NCI-H2227 (cell line): ENCODE measurements around the gene PDE10A.
"Not testable (repeated sequence)": the region's sequence is repeated elsewhere in the genome, so short reads cannot be mapped to it uniquely, and the experiment has no call there.

Experiments
- DNase-seq: peaks from one replicate; lab custom pipeline; 2025; ENCODE audit not compliant: unreplicated experiment; lab: John Stamatoyannopoulos, UW

PDE10A gene

DNA sequence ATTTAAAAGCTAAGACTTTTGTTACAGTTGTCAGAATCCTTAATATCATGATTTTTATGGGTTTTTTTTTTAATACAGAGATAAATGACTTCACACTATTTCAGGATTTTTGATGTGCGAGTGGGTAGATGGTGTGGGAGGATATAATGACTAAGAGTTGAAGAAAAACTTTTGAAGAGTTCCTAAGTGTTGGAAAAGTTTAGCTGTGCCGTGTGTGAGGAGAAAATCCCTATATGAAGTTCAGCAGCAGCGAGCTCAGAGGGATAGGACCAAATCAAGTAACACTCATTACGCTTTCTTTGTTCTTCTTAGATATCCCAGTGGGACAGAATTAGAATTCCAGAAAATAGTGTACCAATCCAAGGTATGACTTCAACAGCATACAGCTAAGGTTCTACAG, 34.1 kb downstream of the PDE10A start:
- no peak for DNase-seq

DNA sequence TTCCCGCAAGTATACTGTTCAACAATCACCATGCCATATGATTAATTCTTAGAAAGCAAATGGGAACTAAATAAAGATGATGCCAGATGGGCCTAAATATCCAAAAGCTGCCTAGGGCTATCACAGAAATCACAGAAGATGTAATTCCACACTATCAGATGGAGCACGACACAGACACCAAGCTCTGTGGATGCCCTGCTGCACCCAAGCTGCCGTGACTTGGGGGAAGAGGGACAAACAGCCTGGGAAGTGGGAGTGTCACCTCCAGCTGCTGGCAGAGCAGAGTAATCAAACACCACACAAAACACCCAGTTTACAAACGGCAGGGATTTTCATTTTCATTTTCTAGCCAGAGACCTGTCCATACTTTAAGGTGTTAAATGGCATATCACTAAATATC, 35.7 kb downstream of the PDE10A start:
- no peak for DNase-seq

DNA sequence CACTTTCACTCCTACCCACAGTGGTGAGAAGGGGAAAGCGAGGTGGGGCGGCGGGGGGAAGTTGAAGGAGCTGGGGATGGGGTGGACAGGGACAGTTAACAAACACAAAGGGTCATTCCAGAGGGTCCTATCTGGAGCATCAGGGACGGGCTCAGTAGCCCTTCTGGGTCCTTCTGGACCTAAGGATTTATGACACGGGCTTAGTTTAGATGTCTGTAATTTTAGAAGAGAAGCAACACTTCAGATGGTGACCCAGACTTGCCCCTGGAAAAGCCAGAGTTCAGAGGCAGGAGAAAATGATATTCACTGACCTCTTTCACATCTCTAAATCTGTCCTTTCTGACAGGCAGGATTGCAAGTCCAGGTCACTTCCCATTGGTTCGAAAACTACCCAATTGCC, 36.3 kb downstream of the PDE10A start:
- no peak for DNase-seq

DNA sequence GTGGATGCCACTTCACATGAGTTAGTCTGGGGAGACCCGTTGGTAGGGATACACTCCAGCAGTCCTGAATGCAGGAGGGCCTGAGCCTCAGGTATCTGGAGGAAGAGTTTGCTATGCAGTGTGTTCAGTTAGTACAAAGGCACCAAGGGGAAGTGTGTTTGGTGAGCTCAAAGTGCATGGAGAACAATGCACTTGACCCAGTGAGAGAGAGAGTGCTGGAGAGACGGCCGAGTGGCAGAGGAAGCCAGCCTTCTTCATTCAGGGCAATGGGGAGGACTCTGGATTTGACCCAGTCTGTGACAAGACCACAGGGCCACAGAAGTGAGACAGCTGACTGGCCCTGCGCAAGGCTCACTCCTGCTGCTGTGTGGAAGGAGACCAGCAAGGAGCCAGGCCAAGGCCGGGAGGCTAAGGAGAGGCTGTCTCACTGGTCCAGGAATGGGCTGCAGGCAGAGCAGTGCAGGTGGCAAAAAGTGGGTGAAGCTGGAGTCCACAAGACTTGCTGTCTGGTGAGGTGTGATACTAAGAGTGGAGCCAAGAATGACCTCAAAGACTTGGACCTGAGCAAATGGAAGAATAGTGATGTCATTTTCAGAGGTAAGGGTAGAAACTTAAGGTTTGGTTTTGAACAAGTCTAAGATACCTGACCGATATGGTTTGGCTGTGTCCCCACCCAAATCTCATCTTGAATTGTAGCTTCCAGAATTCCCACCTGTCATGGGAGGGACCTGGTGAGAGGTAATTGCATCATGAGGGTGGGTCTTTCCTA, 38.0 kb downstream of the PDE10A start:
- DNase-seq = no peak

DNA sequence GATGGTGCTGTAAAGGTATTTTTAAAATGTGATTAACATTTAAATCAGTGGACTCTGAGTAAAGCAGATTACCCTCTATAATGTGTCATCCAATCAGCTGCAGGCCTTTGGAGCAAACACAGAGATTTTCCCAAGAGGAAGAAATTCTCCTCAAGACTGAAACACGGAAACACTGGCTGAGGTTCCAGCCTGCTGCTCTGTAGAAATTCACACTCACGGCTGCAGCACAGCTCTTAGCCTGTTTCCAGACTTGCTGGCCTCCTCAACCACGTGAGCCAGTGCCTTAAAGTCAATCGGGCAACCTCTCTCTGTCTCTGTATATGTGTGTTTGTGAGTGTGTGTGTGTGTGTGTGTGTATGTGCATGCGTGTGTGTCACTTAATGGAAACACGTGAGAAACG, 41.1 kb downstream of the PDE10A start:
- no peak for DNase-seq

DNA sequence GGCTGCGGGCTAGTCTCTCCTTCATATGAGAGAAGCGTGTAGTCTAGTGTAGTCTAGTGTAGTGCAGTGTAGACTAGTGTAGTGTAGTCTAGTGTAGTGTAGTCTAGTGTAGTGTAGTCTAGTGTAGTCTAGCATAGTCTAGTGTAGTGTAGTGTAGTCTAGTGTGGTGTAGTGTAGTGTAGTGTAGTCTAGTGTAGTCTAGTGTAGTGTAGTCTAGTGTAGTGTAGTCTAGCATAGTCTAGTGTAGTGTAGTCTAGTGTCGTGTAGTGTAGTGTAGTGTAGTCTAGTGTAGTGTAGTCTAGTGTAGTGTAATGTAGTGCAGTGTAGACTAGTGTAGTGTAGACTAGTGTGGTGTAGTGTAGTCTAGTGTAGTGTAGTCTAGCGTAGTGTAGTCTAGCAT, 44.1 kb downstream of the PDE10A start:
- not testable (repeated sequence) for DNase-seq

DNA sequence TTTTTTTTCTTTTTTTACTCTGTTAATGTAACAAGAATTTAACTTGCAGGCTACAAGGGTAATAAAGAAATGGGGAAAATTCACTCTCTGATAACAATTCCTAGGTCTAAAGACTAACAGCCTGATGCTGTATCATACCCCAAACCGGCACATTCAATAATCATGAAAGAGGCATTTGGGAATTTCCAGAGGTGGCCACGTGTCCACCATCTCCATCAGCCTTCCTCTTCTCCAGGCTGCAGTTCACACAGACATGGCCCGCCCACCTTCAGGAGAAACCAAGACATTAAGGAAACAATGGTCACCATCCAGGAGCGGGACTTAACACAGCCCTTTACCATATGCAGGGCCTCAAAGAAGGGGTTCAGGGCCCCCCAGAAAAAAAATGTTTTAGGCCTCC, 44.8 kb downstream of the PDE10A start:
- DNase-seq = no peak

DNA sequence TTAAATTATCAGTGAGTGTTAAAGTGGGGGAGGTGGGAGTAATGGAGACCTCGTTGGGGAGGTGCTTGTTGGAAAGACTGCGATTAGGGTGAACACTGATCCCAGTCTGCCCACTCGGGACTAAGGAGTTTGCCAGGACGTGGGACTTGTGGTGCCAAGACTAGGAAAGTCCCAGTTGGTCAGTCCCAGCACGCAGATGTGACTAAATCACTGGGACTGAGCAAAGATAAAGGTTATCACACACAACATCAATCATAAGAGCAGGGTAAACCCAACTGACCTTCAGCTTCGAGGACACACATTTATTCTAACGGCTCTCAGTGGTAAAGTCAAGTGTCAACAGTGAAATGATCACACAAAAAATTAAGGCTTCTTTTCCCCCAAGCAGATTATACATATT, 45.5 kb downstream of the PDE10A start:
- no peak for DNase-seq

DNA sequence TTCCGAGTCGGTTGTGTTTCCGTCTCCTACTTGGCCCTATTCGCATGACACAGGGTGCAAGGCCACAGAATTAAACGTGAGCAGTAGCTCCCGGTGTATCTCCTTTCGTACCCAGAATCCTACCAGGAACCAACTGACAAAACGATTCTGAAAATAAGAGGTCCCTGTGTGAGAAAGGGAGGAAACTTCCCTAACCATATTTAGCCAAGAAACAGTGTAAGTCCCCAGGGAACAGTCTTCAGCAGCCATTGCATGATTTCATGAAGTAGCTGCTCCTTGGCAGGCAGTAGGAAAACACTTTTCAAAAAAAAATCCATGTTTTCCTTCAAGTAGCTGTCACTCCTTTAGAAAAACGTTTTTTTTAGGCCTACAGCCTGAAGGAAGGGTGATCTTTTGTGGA, 46.9 kb downstream of the PDE10A start:
- no peak for DNase-seq

DNA sequence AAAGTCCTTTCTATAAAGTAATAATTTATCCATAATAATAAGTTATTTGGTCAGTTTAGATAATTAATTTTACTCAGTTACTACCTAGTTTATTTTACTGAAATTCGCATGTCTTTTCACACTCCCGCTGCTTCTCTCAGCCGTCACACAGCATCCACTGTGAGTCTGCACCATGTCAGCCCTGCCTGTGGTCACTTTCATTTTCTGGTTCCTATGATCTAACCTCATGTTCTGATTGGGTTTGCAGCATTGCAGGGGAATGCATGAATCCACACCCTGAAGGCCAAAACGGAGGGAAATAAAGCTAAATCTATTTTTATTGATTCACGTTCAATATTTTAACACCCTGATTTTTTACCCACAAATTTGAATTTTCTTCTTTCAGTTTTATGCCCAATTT, 47.4 kb downstream of the PDE10A start:
- no peak for DNase-seq

DNA sequence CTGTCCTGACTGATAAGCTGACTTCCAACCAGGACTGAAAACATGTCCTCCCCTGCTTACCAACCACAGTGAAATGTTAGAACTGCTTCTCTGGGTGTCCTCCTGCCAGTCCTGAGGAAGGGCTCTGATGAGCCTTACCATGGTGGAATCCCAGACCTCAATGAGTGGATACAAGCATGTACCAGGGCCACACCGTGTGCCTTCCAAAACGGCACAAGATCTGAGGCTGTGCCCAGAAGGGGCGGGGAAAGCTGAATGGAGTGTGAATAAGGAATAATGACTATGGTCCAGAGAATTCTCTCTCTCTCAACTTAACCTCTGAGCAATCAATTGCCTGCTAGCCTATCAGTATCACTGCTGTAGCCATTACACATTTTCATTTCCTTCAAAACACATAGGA, 51.7 kb downstream of the PDE10A start:
- no peak for DNase-seq

DNA sequence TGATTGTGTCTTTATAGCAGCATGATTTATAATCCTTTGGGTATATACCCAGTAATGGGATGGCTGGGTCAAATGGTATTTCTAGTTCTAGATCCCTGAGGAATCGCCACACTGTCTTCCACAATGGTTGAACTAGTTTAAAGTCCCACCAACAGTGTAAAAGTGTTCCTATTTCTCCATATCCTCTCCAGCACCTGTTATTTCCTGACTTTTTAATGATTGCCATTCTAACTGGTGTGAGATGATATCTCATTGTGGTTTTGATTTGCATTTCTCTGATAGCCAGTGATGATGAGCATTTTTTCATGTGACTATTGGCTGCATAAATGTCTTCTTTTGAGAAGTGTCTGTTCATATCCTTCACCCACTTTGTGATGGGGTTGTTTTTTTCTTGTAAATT, 54.5 kb downstream of the PDE10A start:
- DNase-seq = not testable (repeated sequence)

DNA sequence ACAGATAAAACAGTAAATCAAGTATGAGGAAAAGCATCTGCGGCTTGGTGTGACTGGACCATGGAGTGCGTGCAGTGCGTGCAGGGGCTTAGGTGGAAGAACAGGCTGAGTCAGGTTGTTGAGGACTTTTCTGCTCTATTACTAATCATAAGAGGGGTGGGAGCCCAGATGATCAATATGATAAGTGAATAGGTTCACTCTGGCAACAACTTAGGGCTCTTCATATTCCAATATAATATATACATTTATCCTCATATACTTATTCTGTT, 56.4 kb downstream of the PDE10A start:
- DNase-seq = no peak

DNA sequence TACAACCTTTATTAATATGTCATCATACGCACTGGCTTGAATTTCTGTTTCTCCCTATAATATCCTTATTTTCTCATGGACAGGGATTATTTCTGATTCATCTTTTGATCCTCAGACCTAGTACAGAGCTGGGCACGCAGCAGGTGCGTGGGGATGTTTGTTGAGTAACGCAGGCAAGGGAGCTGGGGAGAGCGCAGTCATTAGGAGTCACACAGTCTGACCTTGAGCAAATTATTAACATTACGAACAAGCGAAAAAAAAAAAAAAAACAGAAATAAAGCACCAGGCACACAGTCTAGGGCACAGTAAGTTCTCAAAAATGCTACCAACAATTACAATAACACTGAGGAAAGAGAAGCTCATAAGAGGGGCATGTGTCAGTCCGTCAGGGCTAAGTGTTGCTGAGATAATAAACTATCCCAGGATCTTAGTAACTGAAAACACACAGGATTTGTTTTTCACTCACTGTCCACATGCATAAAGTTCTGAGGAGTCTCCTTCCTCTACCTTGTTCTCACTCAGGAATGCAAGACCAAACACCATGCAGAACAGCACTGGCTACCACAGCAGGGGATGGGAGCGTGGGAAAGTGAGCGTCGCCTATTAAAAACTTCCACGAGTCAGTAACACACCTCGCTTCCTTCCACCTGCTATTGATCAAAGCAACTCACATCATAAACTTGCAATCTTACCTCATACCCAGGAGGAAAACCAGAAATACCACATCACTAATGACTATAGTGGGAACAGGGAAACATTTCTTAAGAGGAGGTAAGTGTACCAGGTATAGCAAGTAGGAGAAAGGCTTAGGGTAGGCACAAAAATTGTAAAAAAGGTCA, 56.9 kb downstream of the PDE10A start:
- DNase-seq = no peak

DNA sequence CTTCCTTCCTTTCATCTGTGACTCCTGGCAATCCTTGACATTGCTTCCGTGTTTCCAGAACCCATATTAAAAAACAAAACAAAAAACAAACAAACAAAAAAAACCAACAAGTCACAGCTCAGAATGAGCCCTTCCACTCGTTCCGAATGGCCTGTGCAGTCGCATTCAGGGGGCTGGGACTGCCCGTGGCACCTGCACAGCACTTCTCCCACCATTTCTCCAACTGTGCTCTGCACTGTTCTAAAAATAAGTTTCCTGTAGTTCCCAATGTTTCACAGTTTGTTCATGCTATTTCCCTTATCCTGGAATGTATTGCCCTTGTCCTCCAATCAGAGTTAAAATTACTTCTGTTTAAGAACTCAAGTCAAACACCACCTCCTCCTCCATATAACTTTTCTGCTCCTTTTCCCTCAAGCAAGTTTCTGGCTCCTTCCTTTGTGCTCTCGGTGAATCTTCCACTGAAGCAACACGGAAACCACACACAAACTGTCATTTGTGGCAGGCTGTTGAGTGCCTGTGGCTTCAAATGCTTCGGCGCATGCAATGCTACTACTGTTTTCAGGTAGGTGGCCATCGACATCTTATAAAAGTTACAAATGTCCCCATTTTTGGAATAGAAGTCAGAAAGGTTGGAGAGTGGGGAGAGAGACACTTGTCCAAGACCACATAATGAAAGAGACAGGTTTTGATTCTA, 57.7 kb downstream of the PDE10A start:
- DNase-seq = no peak

DNA sequence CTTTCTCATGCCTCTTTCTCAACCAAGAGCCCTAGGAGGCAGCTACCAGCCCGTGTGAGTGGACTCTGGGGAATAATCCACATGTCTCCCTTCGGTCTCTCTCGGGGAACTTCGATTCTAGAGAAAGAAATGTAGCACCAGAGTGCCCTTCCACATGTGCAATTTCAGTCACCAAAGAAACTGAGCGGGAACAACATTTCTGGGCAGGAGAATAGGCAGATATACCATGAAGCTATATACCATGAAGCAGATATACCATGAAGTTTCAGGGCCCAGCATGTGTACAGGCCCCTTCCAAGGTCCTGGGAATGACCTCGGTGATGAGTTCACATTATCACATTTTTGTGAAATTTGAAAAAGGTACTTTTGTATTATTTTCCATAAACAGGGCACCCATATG, 60.8 kb downstream of the PDE10A start:
- no peak for DNase-seq

DNA sequence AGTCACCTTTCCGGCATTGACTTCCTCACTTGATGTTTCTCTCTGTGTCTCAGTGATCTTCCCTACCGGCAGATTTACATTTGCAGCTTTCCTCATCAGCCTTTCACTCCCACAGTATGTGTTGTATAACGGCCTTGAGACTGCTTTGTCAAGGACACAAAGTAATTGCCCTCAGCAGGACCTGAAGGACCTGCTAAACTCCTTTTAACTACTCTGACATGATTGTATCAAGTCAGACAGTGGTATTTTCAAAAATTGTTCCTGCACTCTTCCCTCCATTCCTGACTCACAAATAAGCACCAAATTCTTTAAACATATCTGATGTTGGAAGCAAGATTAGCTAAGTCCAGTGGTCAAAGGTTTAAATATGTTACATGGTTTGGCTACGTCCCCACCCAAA, 62.4 kb downstream of the PDE10A start:
- DNase-seq = no peak

DNA sequence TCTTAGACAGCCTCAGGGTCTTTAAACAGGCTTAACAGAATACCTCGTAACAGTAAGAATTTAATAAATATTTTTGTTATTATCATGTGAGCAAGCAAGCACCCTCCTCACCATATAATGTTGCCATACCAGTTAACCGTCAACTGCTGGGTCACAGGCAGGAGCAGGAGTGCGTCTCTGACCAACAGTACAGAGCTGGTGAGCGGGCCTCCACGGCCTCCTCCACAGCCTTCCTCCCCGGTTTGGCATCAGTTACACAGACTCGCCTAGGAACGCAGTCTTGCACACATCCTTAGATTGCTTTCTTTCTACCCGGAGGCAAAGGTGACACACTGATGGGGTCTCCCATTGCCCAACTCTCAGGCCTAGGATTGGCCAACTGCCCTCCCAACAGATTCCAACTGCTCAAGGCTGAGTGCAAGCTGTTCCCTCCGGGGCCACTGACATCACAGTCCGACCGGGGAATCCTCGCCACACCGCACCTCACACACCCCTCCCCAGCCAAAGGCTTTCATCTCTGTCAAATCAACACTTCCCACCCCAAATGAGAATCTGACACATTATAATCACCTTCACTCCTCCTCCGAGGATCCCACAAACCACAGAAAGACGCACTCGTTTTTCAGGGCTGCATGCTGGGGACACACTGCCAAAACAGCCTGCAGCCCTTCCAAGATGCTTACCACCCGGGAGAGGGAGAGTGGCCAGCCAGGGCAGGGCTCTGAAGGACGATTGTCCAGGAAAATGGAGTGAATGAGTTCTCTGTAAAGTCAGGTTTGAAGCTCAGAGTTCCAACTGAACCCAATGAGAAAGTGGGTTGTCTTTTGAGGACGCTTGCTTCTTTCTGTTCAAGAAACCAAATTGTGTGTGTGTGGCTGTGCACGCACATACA, 63.2 kb downstream of the PDE10A start:
- DNase-seq = no peak

DNA sequence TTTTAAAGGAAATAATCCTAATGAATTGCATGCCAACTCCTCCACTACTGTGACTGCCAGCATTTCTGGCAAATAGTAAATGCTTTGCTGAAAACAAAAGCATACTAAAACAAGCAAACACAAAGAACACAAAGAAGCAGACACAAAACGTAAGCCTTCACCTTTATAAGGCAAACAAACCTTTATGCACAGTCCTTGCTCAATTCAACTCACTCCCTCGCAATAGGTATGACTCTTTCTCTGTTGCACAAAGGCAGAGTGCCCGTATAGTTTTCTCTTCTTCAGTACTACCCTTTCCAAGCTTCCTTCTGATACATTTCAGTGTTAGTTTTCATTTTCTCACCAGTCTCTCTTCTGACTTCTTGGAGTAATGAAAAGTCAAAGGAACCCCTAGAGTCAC, 63.9 kb downstream of the PDE10A start:
- no peak for DNase-seq

DNA sequence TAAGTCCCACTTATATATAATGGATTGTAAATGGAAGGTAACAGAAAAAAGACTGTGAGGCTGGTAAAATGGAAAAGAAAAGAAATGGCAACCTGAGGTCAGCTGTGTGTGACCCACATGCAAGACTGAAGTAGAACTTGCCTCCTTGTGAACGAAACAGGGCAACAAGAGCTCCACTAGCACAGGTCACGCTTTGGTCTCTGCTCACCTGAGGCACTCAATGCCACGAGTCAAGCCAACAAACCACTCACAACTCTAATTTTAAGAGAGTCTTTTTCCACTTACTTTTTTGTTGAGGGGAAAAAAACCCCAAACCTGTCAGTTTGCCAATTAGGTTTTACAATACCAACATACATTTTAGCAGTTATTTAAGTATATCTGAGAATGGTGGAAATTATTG, 65.2 kb downstream of the PDE10A start:
- no peak for DNase-seq
